AG04449 (cell line): ENCODE measurements around the gene TRIM40.

ENCODE experiments used
- CTCF ChIA-PET: fragments of 350-600 bp; formaldehyde crosslinking; extraction: SDS; loops from one replicate; lab custom pipeline; 2021; ENCODE audit warnings: antibody characterized with exemption; lab: Yijun Ruan, JAX
- POLR2A ChIA-PET: fragments of 400-600, 350-600 bp; formaldehyde crosslinking; extraction: SDS; loops from one replicate; lab custom pipeline; 2020; ENCODE audit warnings: antibody characterized with exemption, inconsistent platforms; lab: Yijun Ruan, JAX
- DNase-seq: peaks from one replicate; pipeline ENCODE4 v3.0.0-alpha.2; 2010; ENCODE audit warnings: low read depth, low spot score
- H3K4me3 ChIP-seq: 2 replicates; pipeline ENCODE4 v1.5.1; 2011; ENCODE audit warnings: low read depth, mild to moderate bottlenecking, control low read depth, low read length
- TF ChIP-seq, protein P1 (sequence below): IDR thresholded peaks from one replicate; pipeline ENCODE4 v1.5.1; 2011; ENCODE audit warnings: mild to moderate bottlenecking, moderate library complexity, low read length, control low read depth, inconsistent platforms; ENCODE audit not compliant: insufficient read depth; ENCODE audit errors: missing control alignments

Gene TRIM40

DNA sequence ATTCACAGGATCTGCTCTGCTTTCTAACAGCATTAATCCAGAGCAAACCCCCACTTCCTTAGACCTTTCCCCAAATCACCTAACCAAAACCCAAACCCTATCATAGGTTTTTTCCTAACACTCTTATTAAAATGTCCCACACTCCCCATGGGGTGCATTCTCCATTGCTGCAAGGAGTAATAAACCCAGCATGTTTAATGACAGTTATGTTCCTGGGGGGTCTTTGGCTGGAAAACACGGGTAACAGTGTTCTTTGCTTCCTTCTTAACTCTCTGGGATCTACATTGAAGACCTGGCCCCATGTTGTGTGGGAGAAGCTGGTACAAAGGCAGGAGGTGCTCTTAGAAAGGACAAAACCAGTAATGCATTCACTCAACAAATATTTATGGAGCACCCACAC lies 39.1 kb upstream of the TRIM40 start:
- CTCF ChIA-PET, result interaction anchor here (1.3 kb wide), 1 partner anchor 35 kb away, joined by 4 read pairs; no protein-coding TSS in a partner anchor
- no peak for DNase-seq
- no peak overlapping the region for H3K4me3 ChIP-seq
- POLR2A ChIA-PET, result no interaction called here
- TF ChIP-seq, protein P1, sequence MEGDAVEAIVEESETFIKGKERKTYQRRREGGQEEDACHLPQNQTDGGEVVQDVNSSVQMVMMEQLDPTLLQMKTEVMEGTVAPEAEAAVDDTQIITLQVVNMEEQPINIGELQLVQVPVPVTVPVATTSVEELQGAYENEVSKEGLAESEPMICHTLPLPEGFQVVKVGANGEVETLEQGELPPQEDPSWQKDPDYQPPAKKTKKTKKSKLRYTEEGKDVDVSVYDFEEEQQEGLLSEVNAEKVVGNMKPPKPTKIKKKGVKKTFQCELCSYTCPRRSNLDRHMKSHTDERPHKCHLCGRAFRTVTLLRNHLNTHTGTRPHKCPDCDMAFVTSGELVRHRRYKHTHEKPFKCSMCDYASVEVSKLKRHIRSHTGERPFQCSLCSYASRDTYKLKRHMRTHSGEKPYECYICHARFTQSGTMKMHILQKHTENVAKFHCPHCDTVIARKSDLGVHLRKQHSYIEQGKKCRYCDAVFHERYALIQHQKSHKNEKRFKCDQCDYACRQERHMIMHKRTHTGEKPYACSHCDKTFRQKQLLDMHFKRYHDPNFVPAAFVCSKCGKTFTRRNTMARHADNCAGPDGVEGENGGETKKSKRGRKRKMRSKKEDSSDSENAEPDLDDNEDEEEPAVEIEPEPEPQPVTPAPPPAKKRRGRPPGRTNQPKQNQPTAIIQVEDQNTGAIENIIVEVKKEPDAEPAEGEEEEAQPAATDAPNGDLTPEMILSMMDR, result no peak

DNA sequence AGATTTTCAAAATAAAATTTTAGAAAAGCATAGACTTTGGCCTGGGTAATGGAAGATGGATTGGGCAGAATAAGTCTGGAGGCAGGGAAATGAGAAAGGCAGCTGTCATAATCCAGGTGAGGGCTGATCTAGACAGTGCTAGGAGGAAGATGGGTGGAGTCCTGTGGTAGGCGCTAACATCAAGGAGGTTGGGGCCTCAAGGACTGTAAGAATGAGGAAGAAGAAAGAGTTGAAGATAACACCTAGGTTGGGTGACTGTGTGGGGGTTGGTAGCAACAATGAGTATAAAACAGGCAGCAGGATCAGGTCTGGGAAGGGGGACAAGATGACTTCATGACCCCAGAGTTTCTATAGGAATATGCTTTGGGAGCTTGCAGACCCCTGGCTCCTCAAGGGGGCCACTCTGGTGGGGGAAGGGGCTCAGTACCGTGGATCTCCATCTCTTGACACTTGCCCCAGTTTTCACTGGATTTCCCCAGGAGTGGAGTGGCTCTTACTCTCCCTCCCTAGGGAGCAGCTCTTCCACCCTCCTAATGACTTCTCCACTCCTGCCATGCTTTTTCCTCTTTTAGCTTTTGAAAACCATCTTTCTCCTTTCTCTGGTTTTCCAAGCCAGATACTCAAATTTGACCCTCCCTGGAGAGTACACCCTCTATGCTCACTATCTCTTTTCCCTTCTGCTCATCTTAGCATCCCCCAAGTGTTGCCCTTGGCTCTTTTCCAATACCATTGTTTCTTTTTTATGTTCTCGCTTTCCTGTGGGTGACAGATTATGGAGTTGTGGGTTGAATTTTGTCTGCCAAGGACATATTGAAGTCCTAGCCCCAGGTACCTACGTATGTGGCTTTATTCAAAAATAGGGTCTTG lies 37.8 kb upstream of the TRIM40 start:
- POLR2A ChIA-PET, result no interaction called here
- CTCF ChIA-PET, result interaction anchor here (0.9 to 1.3 kb wide), 2 partner anchors 33 to 34 kb away, joined by 4 to 6 read pairs; no protein-coding TSS in a partner anchor
- H3K4me3 ChIP-seq, result no peak overlapping the region
- DNase-seq, result no peak
- TF ChIP-seq, protein P1, result no peak

DNA sequence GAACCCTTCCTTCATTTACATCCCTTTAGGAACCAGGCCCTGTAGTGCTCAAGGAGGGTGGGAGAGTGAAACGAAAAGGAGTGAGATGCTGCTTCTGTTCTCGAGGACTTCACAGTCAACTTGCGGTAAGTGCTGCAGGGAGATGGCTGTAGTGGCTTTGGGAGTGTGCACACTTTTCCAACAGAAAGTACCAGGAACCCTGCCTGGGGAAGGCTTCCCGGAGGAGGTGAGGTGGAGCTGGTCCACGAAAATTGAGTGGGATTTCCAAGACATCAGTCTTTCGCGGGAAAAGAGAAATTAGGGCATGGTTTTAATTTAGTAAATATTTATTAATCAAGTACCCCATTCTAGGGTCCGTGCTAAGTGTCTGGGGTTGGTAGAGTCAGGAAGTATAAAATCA lies 35.8 kb upstream of the TRIM40 start:
- ChIA-PET CTCF (no interaction called here), POLR2A (no interaction called here)
- no peak for DNase-seq
- TF ChIP-seq, protein P1, result no peak
- H3K4me3 ChIP-seq, result no peak overlapping the region

DNA sequence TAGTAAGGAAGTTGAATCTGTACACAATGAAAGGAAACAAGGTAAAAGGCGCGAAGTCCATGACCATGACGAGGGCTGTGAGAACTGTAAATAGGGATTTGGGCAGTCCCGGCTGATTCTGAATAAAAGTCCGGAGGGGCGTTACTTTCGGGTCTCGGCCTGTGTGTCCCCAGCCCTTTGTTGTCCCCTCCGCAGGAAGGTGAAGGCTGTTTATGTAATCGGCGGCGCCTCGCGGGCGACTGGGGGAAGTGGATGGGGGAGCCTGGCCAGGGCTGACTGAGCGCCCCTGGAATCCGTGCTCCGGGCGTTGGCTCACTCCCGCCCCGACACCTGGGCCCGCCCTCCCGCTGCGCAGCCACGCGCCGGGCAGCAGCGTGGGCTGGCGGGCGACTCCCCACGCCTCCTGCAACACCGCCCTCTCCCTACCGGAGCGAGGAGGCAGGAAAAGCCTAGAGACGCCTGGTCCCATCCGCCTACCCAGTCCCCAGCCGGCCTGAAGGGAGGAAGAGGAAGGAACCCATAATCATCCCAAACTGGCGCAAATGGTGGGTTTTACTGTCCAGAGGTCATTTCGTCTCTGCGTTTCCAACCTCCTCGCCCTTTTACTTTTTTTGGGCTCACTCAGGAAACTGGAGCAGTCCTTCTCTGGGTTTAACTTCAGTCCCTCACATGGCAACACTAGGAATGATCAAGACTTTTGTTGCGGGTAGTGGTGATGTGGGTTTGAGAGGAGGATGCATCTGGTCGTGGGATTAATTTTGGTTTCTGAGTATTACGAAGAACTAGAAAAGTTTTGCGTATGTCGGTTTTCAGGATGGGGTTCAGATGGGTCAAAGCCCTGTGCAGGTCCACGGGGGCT lies 35.1 kb upstream of the TRIM40 start:
- DNase-seq, result no peak
- peak overlapping the region; percentile 27 for H3K4me3 ChIP-seq
- TF ChIP-seq, protein P1, result no peak
- POLR2A ChIA-PET, result no interaction called here
- CTCF ChIA-PET, result interaction anchor here (0.7 to 22.6 kb wide), 11 partner anchors 9 to 299 kb away, joined by 3 to 444 read pairs (median 4); partner anchors contain the start of genes POLR1H, PPP1R11 and TRIM40

DNA sequence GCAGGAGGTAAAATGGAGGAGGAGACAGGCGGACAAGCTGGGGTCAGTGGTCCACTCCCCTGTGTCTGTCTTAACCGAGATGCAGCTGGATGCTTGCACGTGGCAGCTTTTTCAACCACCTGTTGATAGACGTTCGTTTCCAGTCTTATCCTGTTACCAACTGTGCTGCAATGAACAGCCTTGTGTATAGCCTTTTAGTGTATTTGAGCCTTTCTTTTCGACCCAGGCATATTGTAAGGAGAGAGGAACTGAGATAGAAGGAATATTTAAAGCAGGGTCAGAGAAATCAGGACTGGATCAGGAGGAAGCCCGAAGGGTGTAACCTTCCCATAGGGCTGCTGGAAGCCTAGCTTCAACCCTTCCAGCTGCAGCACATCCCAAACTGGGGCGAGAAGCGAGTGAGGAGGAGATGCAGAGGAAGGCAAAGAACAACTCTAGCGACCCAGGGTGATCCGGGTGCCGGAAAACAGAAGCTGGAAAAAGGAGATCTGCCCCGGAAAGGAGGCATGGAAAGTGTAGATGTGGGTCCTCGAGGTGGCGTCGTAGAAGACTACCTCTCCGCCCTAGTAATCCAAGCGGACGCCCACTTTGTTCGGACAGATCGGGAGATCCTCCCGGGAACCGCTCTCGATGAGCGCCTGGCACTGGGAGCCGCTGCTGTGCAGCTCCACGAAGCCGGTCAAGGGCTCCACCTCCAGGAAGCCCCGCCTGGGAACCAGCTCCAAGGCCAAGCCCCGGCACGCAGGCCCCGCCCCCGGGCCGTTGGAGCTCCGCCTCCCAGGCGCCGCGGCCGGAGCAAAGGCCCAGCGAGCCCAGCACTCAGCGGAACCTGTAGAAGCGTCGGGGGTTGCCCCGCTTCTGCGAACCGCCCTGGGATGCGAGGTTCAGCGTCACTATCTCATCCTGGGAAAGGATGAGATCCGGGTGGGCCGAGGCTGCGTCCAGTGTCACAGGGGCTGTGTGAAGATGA lies 34.2 kb upstream of the TRIM40 start:
- DNase-seq, result no peak
- CTCF ChIA-PET, result interaction anchor here (0.6 to 22.6 kb wide), 17 partner anchors 8 to 298 kb away, joined by 3 to 444 read pairs (median 4); partner anchors contain the start of genes POLR1H, PPP1R11 and TRIM40
- TF ChIP-seq, protein P1, result no peak
- H3K4me3 ChIP-seq, result peak overlapping the region; percentile 53
- POLR2A ChIA-PET, result interaction anchor here (1.1 kb wide), 1 partner anchor 10 kb away, joined by 4 read pairs; no protein-coding TSS in a partner anchor
